Renal cortex interstitium (tissue), 11 donors: ENCODE results near the gene ZFAND2A. TPM values are rescaled to one million over a fixed set of nuclear protein-coding genes. Genes with fewer than 3 reads are reported as not detected.
"Not testable (repeated sequence)": the region's sequence is repeated elsewhere in the genome, so short reads cannot be mapped to it uniquely, and the experiment has no call there.

ENCODE experiments used
- DNase-seq, 11 donors: peaks; one replicate each; pipeline ENCODE4 v3.0.0-alpha.2; 2013; ENCODE audit warnings: low read depth in 9 of 11, low spot score in 4 of 11; ENCODE audit errors: extremely low read depth in 1 of 11
- polyA plus RNA-seq, 3 donors: library from polyadenylated mRNA; unstranded; fragments of 120-200 nt; gene quantifications; one replicate each; pipeline ENCODE4 v1.2.1, GENCODE V29; 2013; ENCODE audit not compliant: insufficient read length in 3 of 3

Gene ZFAND2A
- polyA plus RNA-seq, 3 donors: 19.3 to 24.6 (median 23.4) TPM

GRCh38 chr7:1116383-1117008 lies 43.5 kb downstream of the ZFAND2A start:
- DNase-seq: not testable (repeated sequence)

- not testable (repeated sequence) for DNase-seq
Observed at GRCh38 chr7:1115171-1116045, 44.6 kb downstream of the ZFAND2A start.

- DNase-seq: no peak
Observed at GRCh38 chr7:1114505-1114904, 45.5 kb downstream of the ZFAND2A start.

- DNase-seq: no peak
Observed at GRCh38 chr7:1114088-1114487, 45.9 kb downstream of the ZFAND2A start.

- DNase-seq: no peak
Observed at GRCh38 chr7:1113548-1113885, 46.5 kb downstream of the ZFAND2A start.

GRCh38 chr7:1112625-1113547 lies 47.1 kb downstream of the ZFAND2A start:
- no peak for DNase-seq

- no peak for DNase-seq
Observed at GRCh38 chr7:1112109-1112508, 47.9 kb downstream of the ZFAND2A start.

- no peak for DNase-seq
Observed at GRCh38 chr7:1111156-1111555, 48.8 kb downstream of the ZFAND2A start.

- DNase-seq: no peak
Observed at GRCh38 chr7:1110358-1110757, 49.6 kb downstream of the ZFAND2A start.

GRCh38 chr7:1109581-1110310 lies 50.2 kb downstream of the ZFAND2A start:
- no peak for DNase-seq

GRCh38 chr7:1108264-1108920 lies 51.6 kb downstream of the ZFAND2A start:
- DNase-seq: no peak

GRCh38 chr7:1106793-1107421 lies 53.1 kb downstream of the ZFAND2A start:
- no peak for DNase-seq

GRCh38 chr7:1106063-1106792 lies 53.8 kb downstream of the ZFAND2A start:
- no peak for DNase-seq

GRCh38 chr7:1105189-1105588 lies 54.8 kb downstream of the ZFAND2A start:
- DNase-seq: no peak

- no peak for DNase-seq
Observed at GRCh38 chr7:1104516-1105179, 55.3 kb downstream of the ZFAND2A start.

- DNase-seq: no peak
Observed at GRCh38 chr7:1103789-1104515, 56.0 kb downstream of the ZFAND2A start.
